ENCODE measurements around the gene MROH2A. TPM values are rescaled to one million over a fixed set of nuclear protein-coding genes. Genes with fewer than 3 reads are reported as not detected.

Gene MROH2A
- polyA plus RNA-seq, 3 donors = not detected

DNA sequence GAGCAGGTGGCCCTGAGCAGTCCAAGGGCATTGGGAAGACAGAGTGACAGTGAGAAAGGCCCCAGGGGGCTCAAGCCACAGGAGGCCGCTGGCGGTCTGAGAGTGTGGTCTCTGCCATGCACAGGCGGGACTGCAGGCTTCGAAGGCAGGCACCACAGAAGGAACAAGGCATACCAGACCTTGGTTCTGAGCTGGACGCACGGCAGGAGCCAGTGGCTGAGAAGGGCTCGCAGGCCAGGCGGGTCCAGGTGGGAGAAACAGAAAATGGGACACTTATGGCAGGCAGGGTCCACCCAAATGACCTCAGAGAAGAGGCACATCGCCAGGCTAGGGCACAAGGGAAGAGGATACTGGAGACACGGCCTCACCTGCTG lies 61.3 kb downstream of the MROH2A start:
- peak overlapping the region in 4 of 7 donors; percentile 3 to 70 (median 35) for H3K27ac Mint-ChIP-seq
- Histone ChIP-seq H3K4me3 (replicated peaks in 1 of 3; ENCODE audit: low read depth in 2 of 3, low read length in 3 of 3) (no peak overlapping the region), H4K20me1 (ENCODE audit: insufficient read depth, low read length) (no peaks in the 10 kb centered on the region), H3K9me3 (replicated peaks in 1 of 2; ENCODE audit: control insufficient read depth in 1 of 2, insufficient read depth in 1 of 2, low read length in 2 of 2) (no peaks in the 10 kb centered on the region), H3K36me3 (replicated peaks in 1 of 2; ENCODE audit: control insufficient read depth in 1 of 2, insufficient read depth in 2 of 2, low read length in 2 of 2) (peaks cover 88 to 100% of the 10 kb centered on the region in 2 donors), H3K79me2 (ENCODE audit: insufficient read depth, low read length) (peaks cover 86% of the 10 kb centered on the region), H2AFZ (ENCODE audit: insufficient read depth, low read depth, low read length, poor library complexity, severe bottlenecking) (no peak overlapping the region), H3K9ac (ENCODE audit: insufficient read depth, low read length, poor library complexity, severe bottlenecking) (no peak overlapping the region), H3K27ac (ENCODE audit: low read depth in 1 of 2, low read length in 2 of 2) (no peak overlapping the region), H3K4me2 (replicated peaks; ENCODE audit: extremely low read depth, low read length, poor library complexity, severe bottlenecking) (no peak overlapping the region), H3K27me3 (ENCODE audit: control insufficient read depth in 2 of 2, insufficient read depth in 2 of 2, low read length in 2 of 2) (no peaks in the 10 kb centered on the region), H3K4me1 (ENCODE audit: control insufficient read depth in 1 of 2, insufficient read depth in 2 of 2, low read length in 2 of 2) (no peaks in the 10 kb centered on the region)
- no peaks in the 10 kb centered on the region for H3K9me3 Mint-ChIP-seq
- peaks cover 95 to 100% of the 10 kb centered on the region in 2 donors for H3K36me3 Mint-ChIP-seq
- H3K4me3 Mint-ChIP-seq = no peak overlapping the region
- H3K27me3 Mint-ChIP-seq (ENCODE audit: low read depth in 3 of 3) = peaks cover 0 to 2% (median 0%) of the 10 kb centered on the region in 3 donors
- no peak for DNase-seq
- H3K4me1 Mint-ChIP-seq = peaks cover 2% of the 10 kb centered on the region
- intact Hi-C loops (cut with micrococcal nuclease) = no loop called here
- TF ChIP-seq, protein P1, sequence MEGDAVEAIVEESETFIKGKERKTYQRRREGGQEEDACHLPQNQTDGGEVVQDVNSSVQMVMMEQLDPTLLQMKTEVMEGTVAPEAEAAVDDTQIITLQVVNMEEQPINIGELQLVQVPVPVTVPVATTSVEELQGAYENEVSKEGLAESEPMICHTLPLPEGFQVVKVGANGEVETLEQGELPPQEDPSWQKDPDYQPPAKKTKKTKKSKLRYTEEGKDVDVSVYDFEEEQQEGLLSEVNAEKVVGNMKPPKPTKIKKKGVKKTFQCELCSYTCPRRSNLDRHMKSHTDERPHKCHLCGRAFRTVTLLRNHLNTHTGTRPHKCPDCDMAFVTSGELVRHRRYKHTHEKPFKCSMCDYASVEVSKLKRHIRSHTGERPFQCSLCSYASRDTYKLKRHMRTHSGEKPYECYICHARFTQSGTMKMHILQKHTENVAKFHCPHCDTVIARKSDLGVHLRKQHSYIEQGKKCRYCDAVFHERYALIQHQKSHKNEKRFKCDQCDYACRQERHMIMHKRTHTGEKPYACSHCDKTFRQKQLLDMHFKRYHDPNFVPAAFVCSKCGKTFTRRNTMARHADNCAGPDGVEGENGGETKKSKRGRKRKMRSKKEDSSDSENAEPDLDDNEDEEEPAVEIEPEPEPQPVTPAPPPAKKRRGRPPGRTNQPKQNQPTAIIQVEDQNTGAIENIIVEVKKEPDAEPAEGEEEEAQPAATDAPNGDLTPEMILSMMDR (IDR thresholded peaks at IDR 0.05) = no peak
- WGBS (ENCODE audit: insufficient coverage) = 93% methylated on average over 9 of the region's 10 CpGs

DNA sequence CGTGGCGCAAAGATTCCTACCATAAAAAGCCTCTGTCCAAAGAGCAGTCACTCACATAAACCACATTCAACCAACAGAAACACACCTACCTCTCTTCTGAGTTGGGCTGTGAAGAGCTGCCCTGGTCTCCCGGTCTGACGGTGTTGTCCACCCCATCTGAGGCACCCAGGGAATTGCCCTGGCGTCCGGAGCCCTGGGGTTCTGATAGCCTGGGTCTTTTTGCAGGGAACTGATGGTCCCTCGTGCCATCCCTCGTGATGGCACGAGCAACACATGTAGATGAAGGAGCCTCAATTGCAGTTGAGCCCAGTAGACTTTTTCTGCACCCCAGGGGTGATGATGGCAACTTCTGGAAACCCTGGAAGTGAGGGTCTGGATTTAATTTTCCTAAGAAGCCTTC lies 62.4 kb downstream of the MROH2A start:
- Histone ChIP-seq H3K9me3 (replicated peaks in 1 of 2; ENCODE audit: control insufficient read depth in 1 of 2, insufficient read depth in 1 of 2, low read length in 2 of 2) (no peaks in the 10 kb centered on the region), H3K4me2 (replicated peaks; ENCODE audit: extremely low read depth, low read length, poor library complexity, severe bottlenecking) (no peak overlapping the region), H3K79me2 (ENCODE audit: insufficient read depth, low read length) (peaks cover 94% of the 10 kb centered on the region), H3K36me3 (replicated peaks in 1 of 2; ENCODE audit: control insufficient read depth in 1 of 2, insufficient read depth in 2 of 2, low read length in 2 of 2) (peaks cover 87 to 100% of the 10 kb centered on the region in 2 donors), H3K4me1 (ENCODE audit: control insufficient read depth in 1 of 2, insufficient read depth in 2 of 2, low read length in 2 of 2) (no peaks in the 10 kb centered on the region), H2AFZ (ENCODE audit: insufficient read depth, low read depth, low read length, poor library complexity, severe bottlenecking) (no peak overlapping the region), H3K27ac (ENCODE audit: low read depth in 1 of 2, low read length in 2 of 2) (no peak overlapping the region), H4K20me1 (ENCODE audit: insufficient read depth, low read length) (no peaks in the 10 kb centered on the region), H3K9ac (ENCODE audit: insufficient read depth, low read length, poor library complexity, severe bottlenecking) (no peak overlapping the region), H3K4me3 (replicated peaks in 1 of 3; ENCODE audit: low read depth in 2 of 3, low read length in 3 of 3) (no peak overlapping the region), H3K27me3 (ENCODE audit: control insufficient read depth in 2 of 2, insufficient read depth in 2 of 2, low read length in 2 of 2) (no peaks in the 10 kb centered on the region)
- Mint-ChIP-seq H3K36me3 (peaks cover 89 to 100% of the 10 kb centered on the region in 2 donors), H3K4me3 (no peak overlapping the region), H3K27ac (peak overlapping the region in 2 of 7 donors; percentile 19 to 64), H3K27me3 (ENCODE audit: low read depth in 3 of 3) (peaks cover 0 to 2% (median 0%) of the 10 kb centered on the region in 3 donors), H3K4me1 (peaks cover 2% of the 10 kb centered on the region), H3K9me3 (no peaks in the 10 kb centered on the region)
- no peak for DNase-seq
- intact Hi-C loops (cut with micrococcal nuclease) = loop anchor here in 1 of 2 donors (10.0 kb wide), 1 partner anchor 664 kb away; no protein-coding TSS in a partner anchor
- TF ChIP-seq, protein P1 (IDR thresholded peaks at IDR 0.05) = no peak
- 98% methylated on average over 5 of the region's 9 CpGs for WGBS (ENCODE audit: insufficient coverage)
